Measurements from ENCODE around the gene CYB5R4.

Gene CYB5R4

DNA sequence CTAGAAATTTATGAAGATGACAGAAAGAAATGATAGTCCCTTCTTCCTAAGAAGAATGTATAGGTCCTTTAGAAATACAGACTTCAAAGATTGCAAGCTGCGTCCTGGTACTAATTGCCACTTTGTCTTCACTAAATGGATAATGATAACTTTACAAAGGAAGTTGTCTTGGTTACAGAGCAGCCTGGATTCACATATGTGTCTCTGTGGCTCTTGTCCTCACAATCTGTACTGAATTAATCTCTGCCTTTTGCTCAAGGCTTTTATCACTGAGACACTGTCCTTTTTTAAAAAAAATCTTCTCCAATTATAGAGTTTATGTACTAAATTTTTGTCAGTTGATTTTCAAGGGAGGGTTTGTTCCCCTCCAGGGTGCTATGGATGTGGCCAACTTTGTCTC lies 156.5 kb downstream of the CYB5R4 start:
- TF ChIP-seq, protein P1, sequence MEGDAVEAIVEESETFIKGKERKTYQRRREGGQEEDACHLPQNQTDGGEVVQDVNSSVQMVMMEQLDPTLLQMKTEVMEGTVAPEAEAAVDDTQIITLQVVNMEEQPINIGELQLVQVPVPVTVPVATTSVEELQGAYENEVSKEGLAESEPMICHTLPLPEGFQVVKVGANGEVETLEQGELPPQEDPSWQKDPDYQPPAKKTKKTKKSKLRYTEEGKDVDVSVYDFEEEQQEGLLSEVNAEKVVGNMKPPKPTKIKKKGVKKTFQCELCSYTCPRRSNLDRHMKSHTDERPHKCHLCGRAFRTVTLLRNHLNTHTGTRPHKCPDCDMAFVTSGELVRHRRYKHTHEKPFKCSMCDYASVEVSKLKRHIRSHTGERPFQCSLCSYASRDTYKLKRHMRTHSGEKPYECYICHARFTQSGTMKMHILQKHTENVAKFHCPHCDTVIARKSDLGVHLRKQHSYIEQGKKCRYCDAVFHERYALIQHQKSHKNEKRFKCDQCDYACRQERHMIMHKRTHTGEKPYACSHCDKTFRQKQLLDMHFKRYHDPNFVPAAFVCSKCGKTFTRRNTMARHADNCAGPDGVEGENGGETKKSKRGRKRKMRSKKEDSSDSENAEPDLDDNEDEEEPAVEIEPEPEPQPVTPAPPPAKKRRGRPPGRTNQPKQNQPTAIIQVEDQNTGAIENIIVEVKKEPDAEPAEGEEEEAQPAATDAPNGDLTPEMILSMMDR (IDR thresholded peaks at IDR 0.05; ENCODE audit: insufficient read depth, low read depth, low read length, missing control alignments): no peak
- H3K4me3 ChIP-seq (ENCODE audit: low read depth, low read length): no peak overlapping the region

More for the DNA sequence above, 156.5 kb downstream of the CYB5R4 start:
- DNase-seq (ENCODE audit: low read depth): no peak
